K562 (cell line): Measurements from ENCODE around the gene MRPL58.
"Not testable (repeated sequence)": the region's sequence is repeated elsewhere in the genome, so short reads cannot be mapped to it uniquely, and the experiment has no call there.

Experiments used
- CEBPG ChIP-seq, 3 experiments: fragments of 200-800 bp in 1 of 3; sonication (Bioruptor generic) in 1 of 3; sonication (generic) in 1 of 3; formaldehyde crosslinking in 1 of 3; IDR thresholded peaks in 2 of 3; conservative IDR thresholded peaks in 1 of 3; 2 replicates each; pipeline versions ENCODE4 v1.6.1 to v1.8.0; 2016 to 2022; ENCODE audit warnings: missing compliant biosample characterization in 2 of 3, missing genetic modification characterization in 2 of 3, mild to moderate bottlenecking in 1 of 3, missing genetic modification reagents in 1 of 3
- ETV5 ChIP-seq: sonication (generic); formaldehyde crosslinking; IDR thresholded peaks from 2 replicates; pipeline ENCODE4 v1.4.0; 2020; ENCODE audit warnings: low read depth, mild to moderate bottlenecking, missing genetic modification reagents
- TFAP4 ChIP-seq: sonication (generic); formaldehyde crosslinking; IDR thresholded peaks from 2 replicates; pipeline ENCODE4 v1.8.0; 2022; ENCODE audit warnings: missing genetic modification reagents, mild to moderate bottlenecking, moderate library complexity, borderline replicate concordance
- ZBTB7A ChIP-seq: IDR thresholded peaks from 2 replicates; pipeline ENCODE4 v1.6.1; 2011; ENCODE audit warnings: low read depth, mild to moderate bottlenecking, low read length, moderate library complexity, borderline replicate concordance; ENCODE audit not compliant: control insufficient read depth
- ZNF277 ChIP-seq: fragments of 250-450 bp; sonication (Bioruptor Pico); IDR thresholded peaks from 2 replicates; pipeline ENCODE4 v1.8.0; 2022; ENCODE audit warnings: inconsistent platforms, mild to moderate bottlenecking, moderate library complexity, borderline replicate concordance

GRCh38 chr17:75026650-75027049 is 14.2 kb downstream of the MRPL58 start:
- TF ChIP-seq ZBTB7A; ETV5 (CRISPR knock-in tag); TFAP4; CEBPG (CRISPR knock-in tag; IDR thresholded peaks at IDR 0.05); CEBPG (tag; conservative IDR thresholded peaks at IDR 0.05 in 1 of 2, IDR thresholded peaks at IDR 0.05 in 1 of 2); ZNF277 (CRISPR knock-in tag): not testable (repeated sequence)
